Lower leg skin (tissue), 3 donors: Measurements from ENCODE around the gene SLC16A12.

ENCODE experiments used
- CTCF ChIP-seq, 3 donors: fragments of 450-650 bp; IDR thresholded peaks; one replicate each; pipeline ENCODE4 v1.5.1; 2016; ENCODE audit warnings: antibody characterized with exemption in 3 of 3, mild to moderate bottlenecking in 3 of 3, moderate library complexity in 2 of 3
- POLR2A ChIP-seq, 2 donors: fragments of 450-650 bp; IDR thresholded peaks; one replicate each; pipeline ENCODE4 v1.6.1; 2016 to 2017; ENCODE audit warnings: antibody characterized with exemption in 2 of 2, mild to moderate bottlenecking in 1 of 2, moderate library complexity in 1 of 2

GRCh38 chr10:89388806-89389205 lies 146.6 kb downstream of the SLC16A12 start:
- TF ChIP-seq CTCF (IDR thresholded peaks at IDR 0.05) = no peak
- TF ChIP-seq POLR2A (IDR thresholded peaks at IDR 0.05) = no peak
